ENCODE data around the gene FGD4. TPM values are rescaled to one million over a fixed set of nuclear protein-coding genes. Genes with fewer than 3 reads are reported as not detected.

Gene FGD4
- total and polyA plus RNA-seq, 2 of the 4 experiments (the other 2 are of a cell fraction), result 2.1 to 8.8 TPM

DNA sequence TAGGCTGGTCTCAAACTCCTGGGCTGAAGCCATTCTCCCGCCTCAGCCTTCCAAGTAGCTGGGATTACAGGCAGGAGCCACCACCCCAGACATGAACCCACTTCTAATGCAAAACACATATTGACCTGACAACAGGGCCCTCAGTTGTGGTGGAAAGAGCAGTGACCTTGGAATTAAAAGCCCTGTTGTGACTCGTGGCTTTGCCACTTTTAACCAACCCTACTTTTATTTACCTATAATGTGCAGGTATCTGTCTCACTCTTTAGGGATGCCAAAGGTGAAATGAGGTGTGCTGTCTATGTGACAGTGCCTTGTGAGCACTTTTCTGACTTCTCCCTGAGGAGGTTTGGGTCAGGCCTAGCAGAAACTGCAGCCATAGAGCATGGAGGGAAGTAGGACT is 146.9 kb downstream of the FGD4 start:
- no peak for ATAC-seq (ENCODE audit: low read depth)
- peaks cover 76% of the 10 kb centered on the region; the same call in 1 of the 2 replicates for H4K20me1 ChIP-seq (ENCODE audit: insufficient read depth, low read length)
- H2BK15ac ChIP-seq (ENCODE audit: low read depth, low read length), result no peak overlapping the region
- no peak for TF ChIP-seq MAZ (IDR thresholded peaks at IDR 0.05; ENCODE audit: borderline replicate concordance, low read depth, low read length)
- no peak for TF ChIP-seq ELK1 (IDR thresholded peaks at IDR 0.05; ENCODE audit: borderline replicate concordance, low read depth, low read length)
- TF ChIP-seq BHLHE40 (IDR thresholded peaks at IDR 0.05; ENCODE audit: low read depth, low read length), result no peak
- TF ChIP-seq RCOR1 (IDR thresholded peaks at IDR 0.05; ENCODE audit: insufficient replicate concordance, low read length), result no peak
- no peak for TF ChIP-seq MXI1 (IDR thresholded peaks at IDR 0.05; ENCODE audit: borderline replicate concordance, low read depth, low read length)
- no peak for TF ChIP-seq MAFK (IDR thresholded peaks at IDR 0.05; ENCODE audit: low read depth, low read length)
- no peak for DNase-seq
- no TSS peak for BruUV-seq (replicated peaks)
- no peak overlapping the region for H2AK5ac ChIP-seq (ENCODE audit: low read depth, low read length)
- H3K79me1 ChIP-seq (ENCODE audit: low read depth in 1 of 2, low read length in 2 of 2), result peaks cover 22 to 84% of the 10 kb centered on the region in 2 experiments
- ChIA-PET POLR2A (ENCODE audit: unreplicated experiment) (no interaction called here), CTCF (no interaction called here)
- no peak overlapping the region for H3K18ac ChIP-seq (ENCODE audit: low read depth, low read length)
- H2BK120ac ChIP-seq (ENCODE audit: low read depth, low read length), result no peak overlapping the region
- H4K5ac ChIP-seq (ENCODE audit: low read depth, low read length), result no peak overlapping the region
- in situ Hi-C loops (cut with MboI; ENCODE audit: low sequenced_read_pairs) (no loop called here), dilution Hi-C loops (cut with HindIII; ENCODE audit: low sequenced_read_pairs, unreplicated experiment) (no loop called here), intact Hi-C loops (cut with micrococcal nuclease) (loop anchor here (5.0 kb wide), 1 partner anchor 111 kb away; no protein-coding TSS in a partner anchor)
- H3K4me2 ChIP-seq (ENCODE audit: low read depth, low read length), result no peak overlapping the region
- H2BK20ac ChIP-seq (ENCODE audit: low read depth, low read length), result no peak overlapping the region
- H3K14ac ChIP-seq (replicated peaks; ENCODE audit: low read depth, low read length), result no peak overlapping the region
- no peak overlapping the region for H3K23ac ChIP-seq (ENCODE audit: low read depth, low read length)
- H3K4me1 ChIP-seq (ENCODE audit: control insufficient read depth, insufficient read depth, low read length), result peaks cover 15% of the 10 kb centered on the region
- no peak overlapping the region for H3K4me3 ChIP-seq (ENCODE audit: insufficient read depth, low read depth, low read length)
- no peak overlapping the region for H3K56ac ChIP-seq (ENCODE audit: extremely low read depth, insufficient read depth, low read length)
- H3K4ac ChIP-seq (ENCODE audit: low read depth, low read length), result no peak overlapping the region
- H3K9me1 ChIP-seq (ENCODE audit: insufficient read depth, low read length), result peaks cover 27% of the 10 kb centered on the region
- no peaks in the 10 kb centered on the region for H3K27me3 ChIP-seq (ENCODE audit: control insufficient read depth, insufficient read depth, low read length)
- H3K36me3 ChIP-seq (ENCODE audit: control insufficient read depth, insufficient read depth, low read length), result peaks cover 3% of the 10 kb centered on the region; the same call in 1 of the 2 replicates
- no peaks in the 10 kb centered on the region for H3K9me3 ChIP-seq (ENCODE audit: control insufficient read depth, insufficient read depth, low read length)
- no peak overlapping the region for H3K9ac ChIP-seq (ENCODE audit: low read depth, low read length)
- H4K8ac ChIP-seq (ENCODE audit: low read depth in 2 of 2, low read length in 2 of 2), result no peak overlapping the region
- no peak overlapping the region for H2BK5ac ChIP-seq (ENCODE audit: low read depth, low read length, poor library complexity, severe bottlenecking)
- H2AK9ac ChIP-seq (replicated peaks; ENCODE audit: low read depth, low read length, poor library complexity), result no peak overlapping the region
- WGBS, 2 experiments (ENCODE audit: extremely low coverage in 2 of 2, insufficient read length in 1 of 2), result no CpG with 5 or more reads among the region's 2 CpGs
- H2AFZ ChIP-seq (replicated peaks; ENCODE audit: low read length, poor library complexity), result no peak overlapping the region
- no peak overlapping the region for H3K27ac ChIP-seq (ENCODE audit: insufficient read depth, low read length)
- H4K91ac ChIP-seq (ENCODE audit: insufficient read depth, low read depth, low read length), result no peak overlapping the region

All from IMR-90 (cell line).